ENCODE results near the gene TRIM64.
"Not testable (repeated sequence)": the region's sequence is repeated elsewhere in the genome, so short reads cannot be mapped to it uniquely, and the experiment has no call there.

DNA sequence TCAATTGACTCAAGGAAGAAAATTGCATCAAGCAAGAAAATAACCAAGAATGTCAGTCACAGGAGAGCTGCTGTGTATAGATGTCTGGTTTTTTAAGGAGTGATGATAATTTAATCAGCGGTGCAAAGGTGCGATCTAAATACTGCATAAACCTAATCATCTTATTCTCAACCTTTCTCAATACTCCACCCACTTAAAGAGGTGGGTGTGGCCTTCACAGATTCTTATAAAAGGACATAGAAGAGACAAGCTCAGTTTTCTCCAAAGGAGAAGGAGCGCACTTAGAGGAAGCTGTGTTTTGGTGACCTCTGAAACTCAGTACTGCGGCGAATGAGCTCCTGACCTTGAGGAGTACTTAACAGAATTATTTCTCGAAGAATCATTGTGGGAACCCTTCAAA is 42.1 kb upstream of the TRIM64 start, which contains the start of gene TRIM49D2:
- not testable (repeated sequence) for TF ChIP-seq CTCF, POLR2A (IDR thresholded peaks at IDR 0.05)
